GM21723 (cell line): ENCODE results near the gene CLEC5A.
"Not testable (repeated sequence)": the region's sequence is repeated elsewhere in the genome, so short reads cannot be mapped to it uniquely, and the experiment has no call there.

ENCODE experiments used
- ATAC-seq: cut with Tn5 transposase; IDR thresholded peaks from one replicate; pipeline ENCODE4 v1.9.1; 2021; ENCODE audit warnings: mild to moderate bottlenecking, moderate library complexity; ENCODE audit not compliant: unreplicated experiment

Gene CLEC5A

DNA sequence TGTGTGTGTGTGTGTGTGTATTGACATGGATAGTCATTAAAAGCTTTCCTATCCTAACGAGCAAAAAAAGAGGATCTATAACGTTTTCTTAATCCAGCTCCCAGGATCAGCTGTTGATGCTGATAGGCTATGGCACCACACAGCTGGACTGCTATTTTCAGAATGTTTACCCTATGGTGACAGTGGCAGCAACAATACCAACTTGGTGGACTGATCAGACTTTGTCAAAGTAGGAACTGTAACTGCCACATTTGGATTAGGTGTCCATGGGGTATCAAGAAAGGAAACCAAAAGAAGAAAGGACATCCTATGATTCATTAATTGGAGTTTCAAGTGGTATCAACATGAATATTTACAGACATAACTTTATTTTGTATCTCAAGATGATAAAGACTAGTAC lies 2.7 kb upstream of the CLEC5A start:
- no peak for ATAC-seq

GRCh38 chr7:141949021-141949420 lies 2.2 kb upstream of the CLEC5A start:
- no peak for ATAC-seq

- ATAC-seq, result no peak
Measured at GRCh38 chr7:141945356-141945755, 1.4 kb downstream of the CLEC5A start.

GRCh38 chr7:141944811-141945210 lies 2.0 kb downstream of the CLEC5A start:
- no peak for ATAC-seq

GRCh38 chr7:141943846-141944245 lies 2.9 kb downstream of the CLEC5A start:
- ATAC-seq, result no peak

GRCh38 chr7:141941075-141941474 lies 5.7 kb downstream of the CLEC5A start:
- no peak for ATAC-seq

DNA sequence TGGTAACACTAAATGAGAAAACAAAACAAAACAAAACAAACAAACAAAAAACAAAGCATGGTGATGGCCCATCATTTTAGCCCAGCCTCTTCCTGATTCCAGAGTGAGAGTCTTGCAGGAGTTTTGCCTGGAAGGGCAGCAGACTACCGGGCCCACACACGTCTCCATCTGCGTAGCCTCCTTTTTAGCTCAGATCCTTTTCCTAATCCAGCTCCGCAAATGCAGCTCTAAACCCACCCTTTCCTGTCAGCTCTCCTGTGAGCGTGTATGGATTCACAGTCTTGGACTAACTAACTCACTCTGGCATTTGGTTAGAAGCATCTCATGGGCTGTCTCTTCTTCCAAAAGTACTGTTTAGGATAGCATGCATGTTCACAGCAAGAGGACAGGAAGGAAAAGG lies 16.6 kb downstream of the CLEC5A start:
- no peak for ATAC-seq

- ATAC-seq, result no peak
Measured at GRCh38 chr7:141928845-141929195, 18.0 kb downstream of the CLEC5A start.

DNA sequence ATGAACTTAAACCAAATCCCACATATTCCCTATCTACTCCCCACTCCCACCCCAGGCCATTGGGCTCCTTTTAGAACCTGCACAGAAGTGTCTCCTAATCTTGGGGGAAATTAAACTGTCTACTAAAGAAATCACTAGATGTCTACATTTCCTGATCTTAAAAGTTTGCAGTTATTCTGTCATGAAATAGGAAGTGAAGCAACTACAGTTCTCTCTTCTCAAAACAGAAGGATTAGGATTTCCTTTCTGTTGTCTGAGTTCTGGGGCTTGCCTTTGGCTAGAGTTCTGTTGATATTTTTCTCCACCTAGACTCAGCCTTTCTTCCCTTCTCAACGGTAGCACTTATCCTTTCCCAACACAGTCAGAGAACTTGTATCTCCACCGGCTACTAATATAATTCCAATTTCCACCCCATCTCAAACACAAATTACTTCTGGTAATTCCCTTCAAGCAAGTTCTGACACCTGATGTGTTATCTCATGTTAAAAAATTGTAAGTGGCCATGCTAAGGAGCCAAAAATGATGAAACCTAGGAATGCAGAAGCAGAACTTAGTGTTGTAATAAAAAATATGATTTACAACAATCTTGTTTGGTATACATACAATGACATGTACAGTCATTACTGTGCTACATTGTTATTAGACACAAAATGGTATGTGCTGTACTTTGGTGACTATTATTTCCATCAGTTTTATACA lies 18.5 kb downstream of the CLEC5A start:
- no peak for ATAC-seq

- ATAC-seq, result no peak
Measured at GRCh38 chr7:141920281-141920680, 26.5 kb downstream of the CLEC5A start.

GRCh38 chr7:141916099-141916498 lies 30.7 kb downstream of the CLEC5A start, which contains the start of gene OR9A4:
Gene OR9A4, plus strand, starts transcription at chr7:141916399. Its CDS starts 2,477 bp downstream, at chr7:141918876.
- no peak for ATAC-seq

DNA sequence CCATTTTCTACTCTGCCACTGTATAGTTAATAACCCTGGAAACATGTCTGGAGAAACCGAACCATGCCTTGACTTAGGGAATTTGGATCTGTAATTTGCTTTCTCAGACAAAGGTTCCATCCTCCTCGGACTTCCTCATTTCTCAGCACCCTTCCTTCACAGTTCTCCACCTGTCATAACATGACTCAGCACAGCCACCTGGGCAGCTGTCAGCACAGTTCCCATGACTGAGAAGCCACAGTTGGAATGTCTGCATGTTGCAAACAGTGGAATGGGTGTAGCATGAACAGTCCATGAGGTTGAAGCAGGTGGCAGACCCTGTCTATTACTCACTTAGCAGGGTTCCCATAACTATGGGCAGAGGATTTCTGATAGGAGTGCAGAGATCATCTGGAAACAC lies 31.2 kb downstream of the CLEC5A start:
- no peak for ATAC-seq

GRCh38 chr7:141911391-141911790 lies 35.4 kb downstream of the CLEC5A start:
- no peak for ATAC-seq

GRCh38 chr7:141906285-141906684 lies 40.5 kb downstream of the CLEC5A start:
- no peak for ATAC-seq

GRCh38 chr7:141899366-141899765 lies 47.4 kb downstream of the CLEC5A start:
- ATAC-seq, result not testable (repeated sequence)

- ATAC-seq, result no peak
Measured at GRCh38 chr7:141891336-141891735, 55.4 kb downstream of the CLEC5A start.

DNA sequence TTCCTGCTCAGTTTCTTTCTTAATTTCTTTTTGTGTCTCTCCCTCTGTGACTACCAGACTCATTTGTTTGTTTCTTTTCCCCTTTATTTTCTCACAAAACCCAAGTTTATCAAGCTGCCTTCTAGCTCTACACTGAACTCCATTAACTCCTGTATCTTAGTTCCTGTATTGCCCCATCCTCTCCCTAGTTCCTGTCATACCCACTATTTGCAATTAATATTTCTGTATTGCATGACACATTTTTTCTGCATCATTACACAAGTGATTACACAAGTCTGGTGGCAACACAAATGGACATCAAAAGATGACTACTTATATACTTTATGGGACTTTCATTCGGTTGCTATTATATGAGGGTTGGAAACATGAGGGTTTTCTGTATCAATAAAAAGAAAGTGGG lies 57.5 kb downstream of the CLEC5A start:
- ATAC-seq, result no peak

DNA sequence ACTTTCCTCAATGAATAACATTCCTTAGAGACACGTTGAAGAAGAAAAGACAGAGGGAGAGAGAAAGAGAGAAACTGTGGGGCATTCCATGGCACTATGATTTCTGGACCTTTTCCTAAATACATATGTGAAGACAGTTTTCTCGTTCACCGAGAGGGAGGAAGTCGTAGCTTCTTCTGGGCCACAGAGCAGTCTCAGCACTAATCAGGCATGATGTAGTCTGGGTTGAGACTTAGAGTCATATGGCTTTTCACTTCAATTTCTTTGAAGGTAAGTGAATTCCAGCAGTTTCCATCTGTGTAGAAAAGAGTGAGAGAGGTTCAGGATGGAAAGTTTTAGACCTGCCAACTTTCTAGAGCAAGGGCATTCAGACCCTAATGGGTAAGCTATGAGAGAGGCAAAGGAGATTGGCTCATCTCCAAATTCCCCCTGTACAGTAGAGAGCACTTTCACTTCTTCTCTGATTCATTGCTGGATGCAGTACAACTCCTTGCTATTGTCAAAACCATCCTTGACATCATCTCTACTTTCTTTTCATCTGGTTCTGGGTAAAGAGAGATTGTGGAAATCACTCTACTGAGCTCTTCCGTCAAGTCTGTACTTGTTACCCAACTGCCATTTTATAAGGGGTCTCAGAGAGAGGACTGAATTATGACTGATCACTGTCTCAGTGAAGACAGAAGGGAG lies 62.1 kb downstream of the CLEC5A start:
- ATAC-seq, result peak; percentile 89

GRCh38 chr7:141880960-141881359 lies 65.8 kb downstream of the CLEC5A start:
- ATAC-seq, result no peak

DNA sequence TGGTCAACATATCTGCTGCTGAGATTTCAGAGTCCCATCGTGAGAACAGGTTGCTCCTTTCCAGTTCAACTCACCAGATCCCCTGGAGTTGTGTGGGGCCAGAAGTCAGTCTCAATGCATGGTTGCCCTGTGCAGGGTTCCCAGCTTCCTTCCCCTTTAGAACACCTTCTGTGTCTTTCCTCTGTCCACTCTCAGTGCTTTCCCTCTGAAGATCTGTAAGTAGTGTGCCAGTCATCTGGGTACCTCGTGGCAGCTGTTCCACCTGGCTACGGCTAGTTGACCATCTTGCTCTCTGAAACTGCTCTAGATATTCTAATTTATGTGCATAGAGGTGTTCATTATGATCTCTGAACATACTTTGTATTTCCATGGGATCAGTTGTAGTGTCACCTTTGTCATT lies 69.4 kb downstream of the CLEC5A start:
- ATAC-seq, result no peak
